HG03196 (cell line): ENCODE data around the gene NUP188.

ENCODE experiments used
- ATAC-seq: cut with Tn5 transposase; IDR thresholded peaks from one replicate; pipeline ENCODE4 v1.9.1; 2021; ENCODE audit not compliant: unreplicated experiment

NUP188 gene, protein sequence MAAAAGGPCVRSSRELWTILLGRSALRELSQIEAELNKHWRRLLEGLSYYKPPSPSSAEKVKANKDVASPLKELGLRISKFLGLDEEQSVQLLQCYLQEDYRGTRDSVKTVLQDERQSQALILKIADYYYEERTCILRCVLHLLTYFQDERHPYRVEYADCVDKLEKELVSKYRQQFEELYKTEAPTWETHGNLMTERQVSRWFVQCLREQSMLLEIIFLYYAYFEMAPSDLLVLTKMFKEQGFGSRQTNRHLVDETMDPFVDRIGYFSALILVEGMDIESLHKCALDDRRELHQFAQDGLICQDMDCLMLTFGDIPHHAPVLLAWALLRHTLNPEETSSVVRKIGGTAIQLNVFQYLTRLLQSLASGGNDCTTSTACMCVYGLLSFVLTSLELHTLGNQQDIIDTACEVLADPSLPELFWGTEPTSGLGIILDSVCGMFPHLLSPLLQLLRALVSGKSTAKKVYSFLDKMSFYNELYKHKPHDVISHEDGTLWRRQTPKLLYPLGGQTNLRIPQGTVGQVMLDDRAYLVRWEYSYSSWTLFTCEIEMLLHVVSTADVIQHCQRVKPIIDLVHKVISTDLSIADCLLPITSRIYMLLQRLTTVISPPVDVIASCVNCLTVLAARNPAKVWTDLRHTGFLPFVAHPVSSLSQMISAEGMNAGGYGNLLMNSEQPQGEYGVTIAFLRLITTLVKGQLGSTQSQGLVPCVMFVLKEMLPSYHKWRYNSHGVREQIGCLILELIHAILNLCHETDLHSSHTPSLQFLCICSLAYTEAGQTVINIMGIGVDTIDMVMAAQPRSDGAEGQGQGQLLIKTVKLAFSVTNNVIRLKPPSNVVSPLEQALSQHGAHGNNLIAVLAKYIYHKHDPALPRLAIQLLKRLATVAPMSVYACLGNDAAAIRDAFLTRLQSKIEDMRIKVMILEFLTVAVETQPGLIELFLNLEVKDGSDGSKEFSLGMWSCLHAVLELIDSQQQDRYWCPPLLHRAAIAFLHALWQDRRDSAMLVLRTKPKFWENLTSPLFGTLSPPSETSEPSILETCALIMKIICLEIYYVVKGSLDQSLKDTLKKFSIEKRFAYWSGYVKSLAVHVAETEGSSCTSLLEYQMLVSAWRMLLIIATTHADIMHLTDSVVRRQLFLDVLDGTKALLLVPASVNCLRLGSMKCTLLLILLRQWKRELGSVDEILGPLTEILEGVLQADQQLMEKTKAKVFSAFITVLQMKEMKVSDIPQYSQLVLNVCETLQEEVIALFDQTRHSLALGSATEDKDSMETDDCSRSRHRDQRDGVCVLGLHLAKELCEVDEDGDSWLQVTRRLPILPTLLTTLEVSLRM (N-terminal part only)

DNA sequence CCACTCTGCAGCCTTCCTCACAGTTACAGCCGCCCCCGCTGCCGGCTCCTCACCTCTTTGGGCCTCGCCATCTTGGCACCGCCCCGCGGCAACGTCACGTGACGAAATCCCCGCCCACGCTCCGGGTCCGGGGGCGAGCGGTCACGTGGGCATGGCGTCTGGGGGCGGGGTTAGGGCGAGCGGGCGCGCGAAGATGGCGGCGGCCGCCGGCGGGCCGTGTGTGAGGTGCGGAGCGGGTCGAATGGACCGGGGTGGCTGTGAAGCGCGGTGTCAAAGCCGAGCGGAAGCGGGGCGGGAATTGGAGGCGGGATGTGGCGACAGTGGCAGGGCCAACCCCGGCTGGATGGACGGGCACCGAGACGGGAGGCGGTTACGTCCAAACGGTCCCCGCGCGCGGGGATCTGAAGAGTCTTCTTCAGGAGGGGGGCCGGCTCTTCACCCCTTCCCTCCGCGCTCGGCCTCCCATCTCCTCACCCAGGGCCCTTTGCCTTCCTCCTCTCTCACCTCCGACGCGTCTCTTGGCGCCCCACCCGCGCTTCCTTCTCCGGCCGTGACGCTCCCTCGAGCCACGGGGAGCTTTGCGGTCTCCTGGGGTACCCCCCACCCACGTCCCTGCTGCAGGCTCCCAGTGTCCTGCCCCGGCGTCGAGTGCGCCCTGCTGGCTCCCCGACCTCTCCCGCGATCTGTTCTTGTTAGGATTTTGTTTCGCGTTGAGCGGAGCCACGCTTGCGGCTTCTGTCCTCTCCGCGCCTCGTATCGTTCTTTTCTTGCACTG lies at the start of gene NUP188, which contains the start of gene DOLK:
Gene NUP188 (plus strand): TSS at position 173 of the 775 bp plus-strand sequence. CDS start 21 bp downstream, at position 194.
Gene DOLK (minus strand): TSS at position 77 of the 775 bp plus-strand sequence. CDS start 300 bp downstream, outside the sequence.
- ATAC-seq, result peak; percentile 78

DNA sequence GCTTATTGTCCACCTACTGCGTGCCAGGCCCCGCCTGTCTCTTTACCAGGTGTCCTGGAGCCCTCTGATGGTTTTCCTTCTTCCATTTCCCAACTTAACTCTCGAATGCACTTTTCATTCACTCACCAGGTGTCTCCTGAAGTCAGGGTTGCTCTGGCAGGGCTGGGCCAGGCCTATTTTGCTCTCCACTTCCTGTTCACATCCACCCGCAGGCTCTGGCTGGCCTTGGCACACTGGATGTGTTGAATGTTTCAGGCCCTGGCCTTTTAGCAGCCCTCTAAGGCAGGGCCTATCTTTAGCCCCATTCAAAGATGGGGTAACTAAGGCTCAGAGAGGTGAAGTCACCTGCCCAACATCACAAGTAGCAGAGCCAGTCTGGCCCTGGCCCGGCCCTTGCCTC lies 49.1 kb upstream of the NUP188 start:
- ATAC-seq, result no peak

DNA sequence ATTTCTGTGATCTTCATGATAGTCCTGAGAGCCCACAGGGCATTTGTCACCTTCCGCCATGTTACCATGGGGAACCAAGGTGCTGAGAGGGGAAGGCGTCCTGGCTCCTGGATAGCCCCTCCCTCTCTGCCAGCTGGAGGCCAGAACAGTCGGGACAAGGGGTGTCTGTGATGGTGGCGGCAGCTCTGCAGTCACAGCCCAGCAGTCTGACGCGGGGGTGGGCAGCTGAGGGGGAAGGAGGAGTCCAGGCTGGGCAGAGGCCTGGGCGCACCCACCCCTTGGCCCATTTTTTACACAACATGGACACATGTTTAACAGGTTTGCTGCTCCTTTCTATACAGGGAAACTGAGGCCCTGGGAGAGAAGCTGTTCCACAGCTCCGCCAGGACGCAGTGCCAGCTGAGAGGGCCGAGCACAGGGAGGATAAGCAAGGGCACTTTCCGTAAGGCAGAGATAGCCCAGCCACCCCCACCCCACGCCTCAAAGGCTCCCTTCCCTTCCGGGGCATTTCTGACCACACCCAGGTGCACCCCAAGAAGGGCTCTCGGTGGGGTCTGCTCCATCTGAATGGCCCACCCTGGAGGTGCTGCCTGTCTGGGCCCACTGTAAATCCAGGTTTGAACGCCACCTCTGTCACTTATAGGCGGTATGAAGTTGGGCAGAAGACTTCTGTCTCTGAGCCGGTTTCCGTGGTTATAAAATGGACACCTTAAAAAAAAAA lies 48.5 kb upstream of the NUP188 start:
- ATAC-seq, result no peak

DNA sequence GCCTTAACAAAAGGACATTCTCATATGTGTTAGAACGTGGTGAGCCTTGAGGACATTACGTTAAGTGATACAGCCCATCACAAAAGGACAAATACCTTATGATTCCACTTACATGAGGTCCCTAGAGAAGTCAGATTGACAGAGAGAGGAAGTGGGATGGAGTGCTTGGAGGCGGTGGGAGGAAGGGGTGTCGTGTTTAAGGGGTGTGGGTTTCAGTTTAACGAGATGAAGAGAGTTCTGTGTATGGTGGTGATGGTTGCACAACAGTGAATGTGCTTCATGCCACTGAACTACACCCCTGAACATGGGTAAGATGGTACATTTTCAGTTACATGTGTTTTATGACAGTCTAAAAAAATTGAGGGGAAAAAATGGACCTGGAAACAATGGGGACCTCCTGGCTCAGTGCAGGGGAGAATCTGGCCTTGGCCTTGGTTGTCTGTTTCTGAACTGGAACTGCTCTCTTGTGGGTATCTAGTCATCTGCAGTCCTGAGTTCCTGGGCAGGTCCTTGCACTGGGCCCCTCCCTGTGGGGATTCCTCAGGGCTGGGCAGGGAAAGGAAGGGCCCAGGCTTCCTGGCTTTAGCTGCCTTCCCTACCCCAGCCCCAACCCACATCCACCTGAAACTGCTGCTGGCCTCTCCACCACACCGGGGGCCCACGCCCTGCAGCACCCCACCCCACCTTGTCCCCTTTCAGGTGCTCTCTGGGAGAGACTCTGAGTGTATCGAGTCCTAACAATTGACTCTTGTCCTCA lies 47.8 kb upstream of the NUP188 start:
- ATAC-seq, result no peak

DNA sequence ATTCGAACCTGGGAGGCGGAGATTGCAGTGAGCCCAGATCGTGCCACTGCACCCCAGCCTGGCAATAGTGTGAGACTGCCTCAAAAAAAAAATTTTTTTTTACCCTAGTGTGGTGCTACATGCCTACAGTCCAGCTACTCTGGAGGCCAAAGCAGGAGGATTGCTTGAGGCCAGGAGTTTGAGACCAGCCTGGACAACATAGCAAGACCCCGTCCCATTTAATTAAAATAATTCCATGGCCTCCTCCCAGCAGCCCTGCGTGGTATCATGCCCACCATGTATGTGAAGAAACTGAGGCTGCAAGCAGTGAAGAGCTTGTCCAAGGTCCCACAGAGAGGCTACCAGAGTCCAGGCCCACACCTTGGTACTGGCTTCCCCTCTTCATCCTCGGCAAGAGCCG lies 46.1 kb upstream of the NUP188 start:
- ATAC-seq, result no peak

DNA sequence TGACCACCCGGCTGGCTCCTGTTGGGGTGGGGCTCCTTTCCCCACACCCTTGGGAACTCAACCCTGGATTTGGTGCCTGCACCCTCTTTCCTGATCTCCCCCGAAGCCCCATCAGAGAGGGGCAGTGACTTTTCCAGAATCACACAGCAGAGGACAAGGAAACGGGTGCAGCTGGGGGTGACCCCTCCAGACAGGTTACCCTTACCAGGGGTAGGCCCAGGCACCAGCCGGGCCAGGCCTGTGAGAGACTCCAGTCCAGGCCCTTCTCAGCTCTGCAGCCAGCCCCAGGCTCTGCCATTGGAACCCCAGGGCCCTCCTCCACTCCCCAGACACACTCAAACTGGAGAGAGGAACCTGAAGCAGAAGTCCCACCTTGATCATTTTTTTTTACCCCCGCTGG lies 45.7 kb upstream of the NUP188 start:
- ATAC-seq, result peak; percentile 10

DNA sequence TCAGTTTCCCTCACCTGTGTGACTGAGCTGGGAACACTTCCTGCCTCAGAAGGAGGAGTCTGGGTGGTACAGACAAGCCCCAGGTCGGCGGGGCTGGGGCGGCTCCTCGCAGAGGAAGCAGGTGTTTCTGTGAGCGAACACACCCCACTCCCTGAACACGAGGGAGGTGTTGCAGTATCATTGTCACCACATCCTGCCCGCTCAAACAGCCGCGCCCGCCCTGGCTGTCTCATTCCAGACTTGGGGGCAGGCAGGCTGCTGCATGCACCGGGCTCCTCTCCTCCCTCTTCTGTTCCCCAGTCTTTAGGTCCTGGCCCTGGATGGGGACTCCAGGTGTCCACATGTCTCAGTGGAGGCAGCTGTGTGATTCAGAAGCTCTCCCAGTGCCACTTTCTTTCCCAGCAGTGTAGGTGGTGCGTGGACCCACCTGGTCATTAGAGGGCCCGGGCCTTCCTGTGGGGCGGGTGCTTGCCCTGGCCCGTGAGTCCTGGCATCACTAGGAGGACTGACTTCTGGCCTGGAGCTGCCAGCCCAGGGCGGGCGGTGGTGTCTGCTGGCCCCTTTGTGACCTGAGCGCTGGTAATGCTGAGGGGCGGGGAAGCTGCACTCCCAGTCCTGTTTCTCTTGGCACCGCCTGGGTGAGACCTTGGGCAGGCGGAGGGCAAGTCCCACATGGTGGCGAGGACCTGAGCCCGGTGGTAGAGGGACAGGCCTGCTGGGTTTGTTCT lies 45.0 kb upstream of the NUP188 start:
- peak; percentile 77 for ATAC-seq

DNA sequence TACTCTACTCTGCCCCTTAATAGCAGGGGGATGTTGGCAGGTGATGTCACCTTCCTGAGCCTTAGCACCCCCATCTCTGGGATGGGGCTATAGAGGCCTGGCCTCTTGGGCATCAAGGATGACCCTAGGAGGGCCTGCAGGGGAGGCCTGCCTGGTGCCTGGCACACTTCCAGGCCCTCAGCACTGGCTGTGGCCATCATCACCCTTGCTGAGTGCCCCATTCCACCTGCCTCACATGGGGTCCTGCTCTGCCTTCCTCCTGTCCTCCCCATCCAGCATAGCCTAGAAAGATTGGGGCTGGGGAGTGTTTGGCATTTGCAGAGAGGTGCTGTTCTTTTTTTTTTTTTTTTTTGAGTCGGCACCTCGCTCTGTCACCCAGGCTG lies 44.4 kb upstream of the NUP188 start:
- ATAC-seq, result no peak

DNA sequence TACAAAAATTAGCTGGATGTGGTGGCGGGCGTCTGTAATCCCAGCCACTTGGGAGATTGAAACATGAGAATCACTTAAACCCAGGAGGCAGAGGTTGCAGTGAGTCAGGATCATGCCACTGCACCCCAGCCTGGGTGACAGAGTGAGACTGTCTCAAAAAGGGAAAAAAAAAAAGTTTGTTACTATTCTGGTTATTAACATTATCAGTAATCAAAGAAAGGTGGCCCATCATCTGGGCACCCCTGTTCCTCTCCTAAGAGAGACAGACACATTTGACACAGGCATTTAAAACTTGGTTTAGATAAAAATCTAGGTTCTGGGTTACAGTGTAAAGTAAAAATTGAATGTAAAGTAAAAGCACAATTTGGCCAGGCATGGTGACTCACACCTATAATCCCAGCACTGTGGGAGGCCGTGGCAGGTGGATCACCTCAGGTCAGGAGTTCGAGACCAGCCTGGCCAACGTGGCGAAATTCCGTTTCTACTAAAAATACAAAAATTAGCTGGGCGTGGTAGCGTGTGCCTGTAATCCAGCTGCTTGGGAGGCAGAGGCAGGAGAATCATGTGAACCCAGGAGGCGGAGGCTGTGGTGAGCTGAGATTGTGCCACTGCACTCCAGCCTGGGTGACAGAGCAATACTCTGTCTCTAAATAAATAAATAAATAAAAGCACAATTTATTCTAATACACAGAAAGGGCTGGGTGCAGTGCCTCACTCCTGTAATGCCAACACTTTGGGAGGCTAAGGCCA lies 43.5 kb upstream of the NUP188 start:
- ATAC-seq, result no peak

DNA sequence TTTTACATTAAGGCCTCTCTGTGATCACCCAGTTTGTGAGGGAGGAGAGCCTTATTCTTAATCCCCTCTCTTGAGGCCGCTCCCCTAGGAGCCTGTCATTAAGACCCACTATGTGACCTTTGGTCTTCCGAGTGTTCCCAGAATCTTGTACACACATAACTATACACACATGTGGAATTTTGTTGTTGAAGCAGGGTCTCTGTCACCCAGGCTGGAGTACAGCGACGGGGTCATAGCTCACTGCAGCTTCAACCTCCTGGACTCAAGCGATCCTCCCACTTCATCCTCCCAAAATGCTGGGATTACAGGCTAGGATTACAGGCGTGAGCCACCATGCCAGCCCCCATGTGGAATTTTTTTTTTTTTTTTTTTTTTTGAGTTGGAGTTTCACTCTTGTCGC lies 41.5 kb upstream of the NUP188 start:
- no peak for ATAC-seq

DNA sequence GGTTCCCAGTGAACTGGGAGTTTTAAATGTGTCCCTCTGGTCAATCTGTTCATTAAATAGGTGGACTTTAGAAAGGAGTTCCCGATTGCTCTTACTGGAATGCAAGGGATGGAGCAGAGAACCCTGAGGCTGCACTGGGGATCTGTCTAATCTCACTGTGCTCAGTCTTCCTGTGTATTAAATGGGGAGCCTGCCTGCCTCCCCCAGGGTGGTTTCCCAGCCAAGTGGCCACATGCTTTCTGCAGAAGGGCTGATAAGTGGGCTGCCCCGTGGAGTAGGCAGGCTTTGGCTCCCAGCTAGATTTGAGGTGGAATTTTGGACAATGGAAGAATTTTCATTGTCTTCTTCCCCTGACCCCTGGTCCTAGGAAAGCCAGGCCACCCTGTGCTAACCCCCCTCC lies 40.8 kb upstream of the NUP188 start:
- ATAC-seq, result no peak

DNA sequence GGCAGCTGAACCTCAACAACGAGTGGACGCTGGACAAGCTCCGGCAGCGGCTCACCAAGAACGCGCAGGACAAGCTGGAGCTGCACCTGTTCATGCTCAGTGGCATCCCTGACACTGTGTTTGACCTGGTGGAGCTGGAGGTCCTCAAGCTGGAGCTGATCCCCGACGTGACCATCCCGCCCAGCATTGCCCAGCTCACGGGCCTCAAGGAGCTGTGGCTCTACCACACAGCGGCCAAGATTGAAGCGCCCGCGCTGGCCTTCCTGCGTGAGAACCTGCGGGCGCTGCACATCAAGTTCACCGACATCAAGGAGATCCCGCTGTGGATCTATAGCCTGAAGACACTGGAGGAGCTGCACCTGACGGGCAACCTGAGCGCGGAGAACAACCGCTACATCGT lies 39.1 kb upstream of the NUP188 start:
- no peak for ATAC-seq

DNA sequence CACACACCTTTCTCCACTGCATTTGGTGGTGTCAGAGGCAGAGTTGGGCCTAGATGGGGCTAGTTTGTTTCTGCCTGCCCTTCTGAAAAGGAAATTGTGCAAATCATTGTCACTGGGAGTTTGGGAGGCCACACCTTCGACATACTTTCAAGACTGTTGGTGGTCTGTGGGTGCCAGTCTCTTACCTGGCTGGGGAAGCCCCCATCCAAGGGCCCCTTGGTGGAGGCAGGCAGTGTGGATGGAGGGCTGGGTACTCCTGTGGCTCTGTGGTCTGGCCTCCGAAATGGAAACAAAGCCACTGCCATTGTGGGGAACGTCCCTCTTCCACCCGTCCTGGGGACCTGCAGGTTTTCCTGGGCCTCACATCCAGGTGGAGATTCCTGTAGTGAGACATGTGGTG lies 37.6 kb upstream of the NUP188 start:
- no peak for ATAC-seq

DNA sequence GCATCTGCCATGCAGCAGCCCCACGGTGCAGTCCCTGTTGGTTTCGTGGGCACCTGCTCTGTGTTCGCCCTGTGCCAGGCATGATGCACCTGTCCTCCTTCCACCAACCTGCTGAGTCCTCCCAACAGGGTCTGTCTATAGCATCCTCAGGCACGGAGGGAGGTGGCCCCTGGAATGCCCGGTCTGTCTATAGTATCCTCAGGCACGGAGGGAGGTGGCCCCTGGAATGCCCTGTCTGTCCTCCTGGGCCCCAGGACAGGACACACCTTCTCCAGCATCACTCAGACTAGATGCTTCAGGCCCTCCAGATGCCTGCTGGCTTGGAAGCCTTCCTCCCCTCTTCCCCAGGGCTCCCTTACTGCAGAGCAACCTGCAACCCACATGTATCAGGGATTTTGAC lies 36.6 kb upstream of the NUP188 start:
- no peak for ATAC-seq

DNA sequence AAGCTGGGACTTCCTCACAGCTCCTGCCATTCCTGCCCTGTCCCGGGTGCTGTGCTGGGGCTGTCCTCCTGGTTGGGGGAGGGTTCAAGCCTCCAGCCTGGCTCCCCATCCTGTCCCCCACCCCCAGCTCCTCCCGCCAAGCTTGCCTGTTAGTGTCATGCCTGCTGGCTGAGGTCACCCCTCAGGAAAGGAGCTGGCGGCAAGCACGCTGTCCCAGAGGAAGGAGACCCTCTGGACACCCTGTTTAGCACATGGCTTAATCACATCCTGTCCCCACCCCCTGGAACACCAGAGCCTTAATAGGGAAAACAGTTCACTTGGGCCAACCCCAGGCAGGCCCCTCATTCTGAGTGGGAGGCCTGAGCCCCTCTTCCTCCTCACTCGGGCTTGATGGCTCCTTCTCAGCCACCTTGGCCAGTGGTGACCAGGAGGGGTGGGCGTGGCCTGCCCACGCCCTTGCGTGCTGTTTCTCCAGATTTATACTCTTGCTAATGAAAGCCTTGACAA lies 35.9 kb upstream of the NUP188 start:
- ATAC-seq, result no peak

DNA sequence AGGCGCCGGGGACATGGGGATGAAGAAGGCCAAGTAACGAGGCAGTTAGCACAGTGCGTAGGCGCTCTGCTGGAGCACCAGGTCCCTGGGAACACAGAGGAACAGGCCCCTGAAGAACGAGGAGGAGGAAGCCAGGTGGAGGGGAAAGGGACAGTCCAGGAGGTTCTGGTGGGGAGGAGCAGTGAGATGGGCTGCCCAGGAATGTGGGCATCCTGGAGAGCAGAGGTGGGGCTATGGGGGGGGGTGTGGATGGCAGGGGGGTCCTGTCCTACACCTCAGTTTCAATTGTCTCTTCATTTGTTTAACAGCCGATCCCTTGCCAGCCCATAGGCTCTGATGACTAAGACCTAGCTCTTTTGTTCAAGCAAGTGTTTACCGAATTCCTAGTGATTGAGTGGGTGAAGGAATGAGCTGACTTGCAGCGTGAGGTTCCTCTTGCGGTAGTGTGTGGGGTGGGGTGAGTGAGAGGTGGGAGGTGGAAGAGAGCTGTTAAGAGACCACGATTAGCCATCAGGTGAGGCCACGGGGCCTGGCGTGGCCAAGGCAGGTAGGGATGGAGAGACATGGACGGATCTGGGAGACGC lies 35.1 kb upstream of the NUP188 start:
- no peak for ATAC-seq
